ENCODE measurements around the gene USP5. TPM values are rescaled to one million over a fixed set of nuclear protein-coding genes. Genes with fewer than 3 reads are reported as not detected.

Gene USP5
- total and polyA plus RNA-seq, 2 of the 8 experiments (the other 6 are each of a cell fraction or from before 2014, with no cell fraction given) = 66.5 to 148 TPM

- TF ChIP-seq TAF1 (IDR thresholded peaks at IDR 0.05; ENCODE audit: low read depth, low read length) = peak; percentile 48; the same call in 1 of the 2 replicates
- no peak; the same call in 1 of the 2 replicates for TF ChIP-seq POLR2AphosphoS5 (IDR thresholded peaks at IDR 0.05; ENCODE audit: low read depth, low read length)
- TF ChIP-seq BACH1 (IDR thresholded peaks at IDR 0.05; ENCODE audit: low read length) = no peak
- no peak for TF ChIP-seq SIX5 (IDR thresholded peaks at IDR 0.05; ENCODE audit: low read depth, low read length)
- no peak for TF ChIP-seq MAFK (IDR thresholded peaks at IDR 0.05; ENCODE audit: low read depth, low read length)
- TF ChIP-seq SP2 (IDR thresholded peaks at IDR 0.05; ENCODE audit: low read length) = no peak
- TF ChIP-seq CHD1 (IDR thresholded peaks at IDR 0.05; ENCODE audit: low read depth, low read length) = no peak
- TF ChIP-seq SIN3A (conservative IDR thresholded peaks at IDR 0.05 in 1 of 2, IDR thresholded peaks at IDR 0.05 in 1 of 2; ENCODE audit: low read depth in 1 of 2, low read length in 2 of 2) = peak; percentile 95 to 99
- no peak for TF ChIP-seq SRF (IDR thresholded peaks at IDR 0.05; ENCODE audit: low read depth, low read length)
These were observed 52.6 kb downstream of the USP5 start, which contains the start of gene LRRC23 (continued) for GRCh38 chr12:6904280-6905276.

Measured in H1 (cell line).